GM12875 (cell line): ENCODE results near the gene WNK1.

Source experiments
- H3K4me3 ChIP-seq: one replicate; pipeline ENCODE4 v1.5.1; 2011; ENCODE audit warnings: low read depth, low read length, control low read depth
- CTCF ChIP-seq: IDR thresholded peaks from 2 replicates; pipeline ENCODE4 v1.5.1; 2011; ENCODE audit warnings: low read depth, mild to moderate bottlenecking, control low read depth, inconsistent platforms, low read length, moderate library complexity, borderline replicate concordance; ENCODE audit not compliant: insufficient read depth

Gene WNK1

GRCh38 chr12:894226-894625 is 141.8 kb downstream of the WNK1 start:
- no peak for TF ChIP-seq CTCF
- no peak overlapping the region for H3K4me3 ChIP-seq

GRCh38 chr12:896031-896430 is 143.7 kb downstream of the WNK1 start:
- H3K4me3 ChIP-seq = no peak overlapping the region
- TF ChIP-seq CTCF = no peak

DNA sequence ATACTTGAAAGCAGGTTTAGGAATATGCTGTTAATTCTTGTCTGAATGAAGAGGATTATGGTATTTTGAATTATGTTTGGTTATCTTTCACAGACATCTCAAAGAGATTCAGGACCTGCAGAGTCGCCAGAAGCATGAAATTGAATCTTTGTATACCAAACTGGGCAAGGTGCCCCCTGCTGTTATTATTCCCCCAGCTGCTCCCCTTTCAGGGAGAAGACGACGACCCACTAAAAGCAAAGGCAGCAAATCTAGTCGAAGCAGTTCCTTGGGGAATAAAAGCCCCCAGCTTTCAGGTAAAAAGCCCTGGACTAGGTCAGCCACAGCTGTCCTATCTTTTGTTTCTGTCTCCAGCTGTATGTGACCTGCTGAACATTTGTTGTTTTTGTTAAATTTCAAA is 145.0 kb downstream of the WNK1 start:
- no peak for TF ChIP-seq CTCF
- H3K4me3 ChIP-seq = no peak overlapping the region

GRCh38 chr12:902581-902980 is 150.2 kb downstream of the WNK1 start:
- no peak overlapping the region for H3K4me3 ChIP-seq
- TF ChIP-seq CTCF = no peak

- no peak overlapping the region for H3K4me3 ChIP-seq
- TF ChIP-seq CTCF = no peak
Observed at GRCh38 chr12:903055-903454, 150.7 kb downstream of the WNK1 start.

DNA sequence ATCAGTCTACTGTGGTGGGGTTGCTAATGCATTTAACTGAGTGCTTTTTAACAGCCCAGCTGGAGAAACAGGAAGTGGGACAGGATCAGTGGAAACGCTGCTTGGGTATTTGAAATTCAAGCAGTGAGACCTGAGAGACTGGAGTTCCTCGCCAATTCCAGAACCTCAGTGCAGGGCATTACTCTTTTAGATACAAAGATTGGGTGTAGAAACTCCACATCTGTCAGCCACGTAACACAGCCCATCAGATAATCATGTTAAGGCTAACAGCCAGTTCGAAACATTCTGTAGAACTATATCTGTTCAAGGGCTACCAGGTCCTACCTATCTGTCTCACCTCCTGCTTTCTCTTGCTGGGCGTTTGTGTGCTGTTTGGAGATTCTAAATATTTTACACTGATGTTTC is 151.6 kb downstream of the WNK1 start:
- TF ChIP-seq CTCF = no peak
- H3K4me3 ChIP-seq = no peak overlapping the region

DNA sequence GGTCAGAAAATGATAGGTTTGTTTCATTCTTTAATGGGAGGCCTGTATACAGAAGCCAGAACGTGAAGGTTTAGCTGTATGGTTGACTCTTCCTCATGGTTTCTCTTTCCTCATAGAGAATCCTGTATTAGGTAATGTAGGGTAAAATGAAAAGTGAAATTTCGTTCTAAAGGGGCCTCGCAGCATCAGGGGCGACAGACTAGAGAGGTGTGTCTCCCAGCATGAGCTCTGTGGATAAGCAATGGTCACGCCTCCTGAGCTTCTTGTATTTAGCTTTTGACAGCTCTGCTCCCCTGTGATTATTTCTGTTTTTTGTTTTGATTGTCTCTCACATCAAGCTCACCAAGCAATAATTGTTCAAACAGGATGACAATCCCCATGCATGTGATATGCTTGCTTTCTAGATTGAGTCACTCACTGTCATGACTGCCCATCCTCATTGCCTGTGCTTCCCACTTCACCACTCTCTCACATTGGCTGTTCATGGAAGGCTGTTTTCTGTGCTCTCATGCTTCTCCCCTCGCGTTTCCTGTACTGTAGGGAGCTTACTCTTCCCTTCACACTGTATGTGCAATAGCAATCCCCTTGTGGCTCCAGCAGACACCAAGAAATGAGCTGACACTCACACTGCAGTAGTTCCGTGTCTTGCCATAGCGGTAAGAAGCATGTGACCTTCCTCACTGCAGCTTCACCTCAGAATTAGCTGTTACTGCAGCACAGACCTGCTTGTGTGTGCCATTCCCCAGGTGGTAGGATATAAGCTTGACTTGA is 153.1 kb downstream of the WNK1 start:
- no peak overlapping the region for H3K4me3 ChIP-seq
- TF ChIP-seq CTCF = no peak
